NCI-H82 treated with DMSO at 0.1 percent for 48 hours (cell line): ENCODE data around the gene CFAP99.
"Not testable (repeated sequence)": the region's sequence is repeated elsewhere in the genome, so short reads cannot be mapped to it uniquely, and the experiment has no call there.

Experiments
- DNase-seq: peaks from one replicate; lab custom pipeline; 2025; ENCODE audit not compliant: unreplicated experiment; lab: John Stamatoyannopoulos, UW

The CFAP99 gene

DNA sequence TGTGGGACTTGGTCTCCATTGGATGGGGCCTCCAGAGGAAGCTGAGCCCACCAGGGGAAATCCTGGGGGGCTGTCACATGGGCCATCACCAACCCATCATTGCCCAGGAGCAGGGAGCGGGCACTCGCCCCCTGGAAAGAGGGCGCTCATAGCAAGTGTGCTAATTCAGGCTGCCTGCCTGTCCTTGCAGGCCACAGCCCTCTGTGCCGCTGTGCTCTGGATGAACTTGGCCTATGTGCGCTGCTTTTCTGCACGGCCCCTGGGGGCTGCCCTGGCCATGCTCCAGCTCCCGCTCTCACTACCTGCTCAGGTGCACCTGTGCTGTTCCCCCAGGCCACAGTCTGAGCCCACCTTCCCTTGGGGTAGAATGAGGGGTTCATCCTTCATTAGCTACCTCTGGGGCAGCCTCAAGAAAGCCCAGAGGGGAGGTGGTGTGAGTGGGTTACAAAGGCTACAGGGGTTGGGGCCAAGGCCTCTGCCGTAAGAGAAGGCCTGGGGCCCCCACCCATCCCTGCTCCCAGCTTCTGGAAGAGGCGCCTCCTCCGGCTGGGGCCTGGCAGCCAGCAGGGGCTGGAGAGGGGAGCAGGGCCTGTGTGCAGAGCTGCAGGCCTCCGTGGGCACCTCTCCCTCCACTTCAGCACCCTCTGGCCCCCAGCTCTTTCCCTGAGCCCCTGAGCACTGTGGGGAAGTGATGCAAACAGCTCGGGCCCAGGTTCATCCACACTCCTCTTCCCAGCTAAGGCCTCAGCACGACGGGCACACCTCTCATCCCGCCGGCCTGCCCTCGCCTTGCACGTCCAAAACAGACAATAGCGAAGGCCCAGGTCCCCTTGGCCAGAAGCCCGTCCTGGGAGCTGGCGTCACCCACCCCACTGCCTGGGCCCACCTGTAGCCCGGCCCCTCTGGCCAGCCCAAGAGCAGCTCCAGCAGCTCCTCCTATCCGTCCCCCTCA, 8.9 kb downstream of the CFAP99 start:
- no peak for DNase-seq

- DNase-seq, result no peak
These were observed 9.9 kb downstream of the CFAP99 start for GRCh38 chr4:2428496-2429213.

DNA sequence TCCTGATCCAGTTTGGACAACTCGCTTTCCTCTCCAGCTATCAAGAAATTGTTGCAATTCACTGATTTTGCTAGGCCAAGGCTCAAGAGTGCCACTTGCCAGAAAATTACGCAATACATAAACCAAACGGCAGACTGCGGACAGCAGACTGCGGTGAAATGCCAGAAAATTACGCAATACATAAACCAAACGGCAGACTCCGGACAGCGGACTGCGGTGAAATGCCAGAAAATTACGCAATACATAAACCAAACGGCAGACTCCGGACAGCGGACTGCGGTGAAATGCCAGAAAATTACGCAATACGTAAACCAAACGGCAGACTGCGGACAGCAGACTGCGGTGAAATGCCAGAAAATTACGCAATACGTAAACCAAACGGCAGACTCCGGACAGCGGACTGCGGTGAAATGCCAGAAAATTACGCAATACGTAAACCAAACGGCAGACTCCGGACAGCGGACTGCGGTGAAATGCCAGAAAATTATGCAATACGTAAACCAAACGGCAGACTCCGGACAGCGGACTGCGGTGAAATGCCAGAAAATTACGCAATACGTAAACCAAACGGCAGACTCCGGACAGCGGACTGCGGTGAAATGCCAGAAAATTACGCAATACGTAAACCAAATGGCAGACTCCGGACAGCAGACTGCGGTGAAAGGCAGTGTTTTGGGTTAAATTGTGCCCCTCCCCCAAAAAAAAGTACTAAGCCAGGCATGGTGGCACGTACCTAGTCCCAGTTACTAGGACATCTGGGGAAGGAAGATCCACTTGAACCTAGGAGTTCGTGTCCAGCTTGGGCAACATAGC, 11.4 kb downstream of the CFAP99 start:
- not testable (repeated sequence) for DNase-seq

DNA sequence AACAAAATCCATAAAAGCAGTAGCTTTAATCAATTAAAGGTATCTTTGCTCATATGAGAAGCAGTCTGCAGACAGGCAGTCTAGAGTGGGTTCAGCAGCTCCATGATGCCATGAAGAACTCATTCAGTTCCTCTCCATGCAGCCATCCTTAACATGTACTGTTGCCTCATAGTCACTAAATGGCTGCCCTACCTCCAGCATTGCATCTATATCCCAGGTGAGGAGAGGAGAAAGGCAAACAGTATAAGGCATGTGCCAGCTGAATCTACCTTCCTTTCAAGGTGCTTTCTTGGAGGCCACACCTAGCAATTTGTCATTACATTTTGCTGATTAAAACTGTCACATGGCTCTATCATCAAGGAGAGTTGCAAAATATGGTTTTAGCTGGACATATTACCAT, 13.2 kb downstream of the CFAP99 start:
- DNase-seq, result no peak

GRCh38 chr4:2432991-2433530, 14.3 kb downstream of the CFAP99 start:
- DNase-seq, result no peak

DNA sequence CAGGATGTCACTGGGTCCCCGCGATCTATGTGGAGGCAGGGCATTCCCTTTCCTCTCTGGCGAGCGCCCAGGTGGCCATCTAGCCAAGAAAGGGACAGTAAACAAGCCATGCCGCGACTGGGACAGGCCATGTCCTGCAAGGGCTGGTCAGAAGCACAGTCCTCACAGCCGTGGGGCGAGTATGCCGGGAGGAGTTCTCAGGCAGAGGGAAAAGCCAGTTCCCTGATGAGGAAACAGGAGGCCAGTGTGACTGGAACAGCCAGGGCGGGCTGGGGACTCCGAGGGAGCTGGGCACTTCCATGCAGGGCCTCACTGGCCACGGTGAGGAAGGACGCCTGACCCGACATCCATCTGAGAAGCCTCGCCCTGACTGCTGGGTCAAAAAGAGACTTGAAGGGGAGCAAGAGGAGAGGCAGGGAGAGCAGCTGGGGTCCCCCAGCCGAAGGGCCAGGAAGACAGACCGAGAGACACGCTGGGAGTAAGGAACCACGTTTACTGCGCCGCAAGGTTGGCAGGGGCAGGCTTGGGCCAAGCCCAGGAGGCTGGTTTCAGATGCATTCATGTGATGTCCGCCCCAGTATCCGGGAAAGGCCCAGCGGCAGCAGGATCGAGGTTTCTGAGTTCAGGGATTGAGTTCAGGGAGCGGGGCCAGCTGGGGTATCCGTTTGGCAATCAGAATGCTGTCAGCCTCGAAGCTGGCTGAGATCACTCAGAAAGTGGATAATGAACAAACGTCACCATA, 15.0 kb downstream of the CFAP99 start:
- no peak for DNase-seq

DNA sequence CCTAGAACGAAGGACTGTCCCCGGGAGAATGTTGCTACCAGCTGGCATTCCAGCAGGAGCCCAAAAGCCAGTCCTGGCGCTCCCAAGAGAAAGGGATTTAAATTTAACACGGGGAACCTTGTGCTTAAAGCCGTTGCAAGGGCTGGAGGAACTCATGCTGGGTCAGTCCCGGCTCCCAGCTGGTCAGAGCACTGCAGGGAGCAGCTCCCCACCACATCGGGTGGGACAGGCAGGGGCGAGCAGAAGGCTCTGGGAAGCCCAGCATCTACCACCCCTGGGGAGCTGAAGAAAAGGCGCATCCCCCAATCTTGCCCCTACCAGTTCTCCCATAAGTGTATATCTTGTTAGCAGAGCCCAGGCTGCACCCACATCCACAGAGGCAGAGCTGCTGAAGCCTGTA, 15.7 kb downstream of the CFAP99 start:
- DNase-seq, result no peak

- no peak for DNase-seq
These were observed 17.5 kb downstream of the CFAP99 start for GRCh38 chr4:2436301-2436700.

GRCh38 chr4:2436761-2437474, 18.2 kb downstream of the CFAP99 start:
- no peak for DNase-seq

DNA sequence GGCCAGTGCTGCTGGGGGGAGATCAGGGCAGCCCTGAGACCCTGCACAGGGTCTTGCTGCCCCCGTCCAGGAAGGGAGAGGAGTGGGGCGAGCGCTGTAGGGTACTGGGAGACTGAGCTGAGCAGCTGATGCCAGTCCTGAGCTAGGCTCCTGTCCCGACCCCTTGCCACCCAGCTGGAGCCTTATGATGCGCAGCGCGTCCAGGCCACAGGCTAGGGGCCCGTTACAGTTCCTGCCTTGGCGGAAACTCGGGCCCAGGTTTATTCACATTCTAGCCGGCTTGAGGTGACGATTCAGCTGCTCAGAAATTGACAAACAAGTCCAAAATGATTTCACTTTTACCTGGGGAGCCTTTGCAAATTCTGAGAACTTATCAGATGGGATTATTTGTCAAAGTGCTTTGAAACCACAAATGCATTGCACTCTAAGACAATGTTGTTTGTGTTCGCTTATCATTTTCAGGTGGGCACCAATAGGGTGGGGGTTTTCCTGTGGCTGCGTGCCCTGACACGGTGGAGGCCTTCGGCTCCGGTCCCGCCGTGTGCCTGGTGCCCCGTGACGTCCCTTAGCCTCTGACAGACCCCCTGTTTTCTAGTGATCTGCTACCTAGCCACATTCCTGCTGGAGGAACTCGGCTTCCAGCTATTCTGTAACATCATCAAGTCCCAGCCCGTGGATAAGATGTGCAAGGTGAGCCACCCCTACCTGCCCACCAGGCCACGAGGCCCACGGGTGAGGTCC, 18.9 kb downstream of the CFAP99 start:
- DNase-seq, result no peak

GRCh38 chr4:2438822-2439718, 20.3 kb downstream of the CFAP99 start:
- DNase-seq, result no peak

GRCh38 chr4:2441393-2442174, 22.8 kb downstream of the CFAP99 start:
- DNase-seq, result peak; percentile 38

DNA sequence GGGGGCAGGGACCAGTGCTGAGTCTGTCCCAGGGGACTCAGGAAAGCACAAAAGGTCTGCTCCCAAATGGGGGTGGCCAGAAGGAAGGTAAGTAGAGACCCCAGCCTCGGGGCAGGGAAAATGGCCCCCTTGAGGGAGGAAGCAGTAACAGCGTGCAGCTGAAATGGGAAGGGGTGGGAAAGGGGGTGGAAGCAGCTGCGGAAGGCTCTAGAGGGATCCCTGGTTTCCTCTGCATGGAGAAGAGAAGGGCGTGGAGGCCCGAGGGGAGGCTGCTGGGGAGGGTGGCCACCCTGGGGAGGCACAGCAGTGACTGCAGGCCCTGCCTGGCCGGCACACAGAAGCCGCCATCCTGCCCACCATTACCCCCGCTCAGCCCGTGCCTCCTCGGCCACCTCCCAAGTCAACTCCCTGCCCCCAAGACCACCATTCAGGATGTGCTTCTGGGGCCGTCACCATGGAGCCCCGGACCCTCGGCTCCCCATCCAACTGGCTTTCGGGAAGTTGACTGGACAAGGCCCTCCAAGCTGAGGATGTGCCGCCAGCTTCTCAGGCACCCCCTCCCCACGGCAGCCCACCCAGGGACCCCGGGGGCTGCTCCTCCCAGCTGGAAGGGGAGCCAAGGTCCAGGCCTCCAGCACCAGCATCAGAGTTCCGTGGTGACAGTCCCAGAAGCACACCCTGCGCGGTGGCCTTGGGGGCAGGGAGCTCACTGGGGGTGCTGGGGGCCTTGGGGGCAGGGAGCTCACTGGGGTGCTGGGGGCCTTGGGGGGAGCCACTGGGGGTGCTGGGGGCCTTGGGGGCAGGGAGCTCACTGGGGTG, 23.6 kb downstream of the CFAP99 start:
- DNase-seq, result no peak

GRCh38 chr4:2443061-2443730, 24.4 kb downstream of the CFAP99 start:
- no peak for DNase-seq

GRCh38 chr4:2443956-2444740, 25.4 kb downstream of the CFAP99 start:
- no peak for DNase-seq
